ENCODE measurements around the gene MYCN. TPM values are rescaled to one million over a fixed set of nuclear protein-coding genes. Genes with fewer than 3 reads are reported as not detected.

MYCN gene
- total and polyA plus RNA-seq, 2 of the 8 experiments (the other 6 are each of a cell fraction or from before 2014, with no cell fraction given): 87.8 to 137 TPM

DNA sequence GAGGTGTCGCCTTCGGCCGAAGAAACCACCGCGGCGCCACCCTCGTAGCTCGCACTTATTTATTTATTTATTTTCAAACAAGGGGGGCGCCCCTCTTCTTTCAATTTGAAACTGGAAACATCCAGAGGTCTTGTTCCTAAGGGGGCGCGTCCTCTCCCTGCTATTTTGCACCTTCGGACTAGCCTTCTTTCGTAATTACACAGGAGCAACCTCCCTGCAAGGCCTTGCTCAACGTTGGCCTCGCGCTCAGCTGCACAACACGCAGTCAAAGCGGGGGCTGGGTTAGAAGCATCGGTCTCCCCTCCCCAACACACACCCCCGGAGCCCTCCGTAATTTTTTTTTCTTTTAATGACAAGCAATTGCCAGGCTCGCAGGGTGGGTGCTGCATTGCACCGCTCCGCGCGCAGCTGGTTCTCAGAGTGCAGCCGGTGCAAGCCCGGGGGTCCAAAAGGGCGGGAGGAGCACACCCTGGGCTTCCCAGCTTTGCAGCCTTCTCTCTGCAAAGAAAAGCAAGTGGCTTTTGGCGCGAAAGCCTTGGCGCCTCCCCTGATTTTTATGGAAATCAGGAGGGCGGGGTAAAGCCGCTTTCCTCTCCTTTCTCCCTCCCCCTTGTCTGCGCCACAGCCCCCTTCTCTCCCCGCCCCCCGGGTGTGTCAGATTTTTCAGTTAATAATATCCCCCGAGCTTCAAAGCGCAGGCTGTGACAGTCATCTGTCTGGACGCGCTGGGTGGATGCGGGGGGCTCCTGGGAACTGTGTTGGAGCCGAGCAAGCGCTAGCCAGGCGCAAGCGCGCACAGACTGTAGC is at the start of gene MYCN (continued):
- TF ChIP-seq, protein P1, sequence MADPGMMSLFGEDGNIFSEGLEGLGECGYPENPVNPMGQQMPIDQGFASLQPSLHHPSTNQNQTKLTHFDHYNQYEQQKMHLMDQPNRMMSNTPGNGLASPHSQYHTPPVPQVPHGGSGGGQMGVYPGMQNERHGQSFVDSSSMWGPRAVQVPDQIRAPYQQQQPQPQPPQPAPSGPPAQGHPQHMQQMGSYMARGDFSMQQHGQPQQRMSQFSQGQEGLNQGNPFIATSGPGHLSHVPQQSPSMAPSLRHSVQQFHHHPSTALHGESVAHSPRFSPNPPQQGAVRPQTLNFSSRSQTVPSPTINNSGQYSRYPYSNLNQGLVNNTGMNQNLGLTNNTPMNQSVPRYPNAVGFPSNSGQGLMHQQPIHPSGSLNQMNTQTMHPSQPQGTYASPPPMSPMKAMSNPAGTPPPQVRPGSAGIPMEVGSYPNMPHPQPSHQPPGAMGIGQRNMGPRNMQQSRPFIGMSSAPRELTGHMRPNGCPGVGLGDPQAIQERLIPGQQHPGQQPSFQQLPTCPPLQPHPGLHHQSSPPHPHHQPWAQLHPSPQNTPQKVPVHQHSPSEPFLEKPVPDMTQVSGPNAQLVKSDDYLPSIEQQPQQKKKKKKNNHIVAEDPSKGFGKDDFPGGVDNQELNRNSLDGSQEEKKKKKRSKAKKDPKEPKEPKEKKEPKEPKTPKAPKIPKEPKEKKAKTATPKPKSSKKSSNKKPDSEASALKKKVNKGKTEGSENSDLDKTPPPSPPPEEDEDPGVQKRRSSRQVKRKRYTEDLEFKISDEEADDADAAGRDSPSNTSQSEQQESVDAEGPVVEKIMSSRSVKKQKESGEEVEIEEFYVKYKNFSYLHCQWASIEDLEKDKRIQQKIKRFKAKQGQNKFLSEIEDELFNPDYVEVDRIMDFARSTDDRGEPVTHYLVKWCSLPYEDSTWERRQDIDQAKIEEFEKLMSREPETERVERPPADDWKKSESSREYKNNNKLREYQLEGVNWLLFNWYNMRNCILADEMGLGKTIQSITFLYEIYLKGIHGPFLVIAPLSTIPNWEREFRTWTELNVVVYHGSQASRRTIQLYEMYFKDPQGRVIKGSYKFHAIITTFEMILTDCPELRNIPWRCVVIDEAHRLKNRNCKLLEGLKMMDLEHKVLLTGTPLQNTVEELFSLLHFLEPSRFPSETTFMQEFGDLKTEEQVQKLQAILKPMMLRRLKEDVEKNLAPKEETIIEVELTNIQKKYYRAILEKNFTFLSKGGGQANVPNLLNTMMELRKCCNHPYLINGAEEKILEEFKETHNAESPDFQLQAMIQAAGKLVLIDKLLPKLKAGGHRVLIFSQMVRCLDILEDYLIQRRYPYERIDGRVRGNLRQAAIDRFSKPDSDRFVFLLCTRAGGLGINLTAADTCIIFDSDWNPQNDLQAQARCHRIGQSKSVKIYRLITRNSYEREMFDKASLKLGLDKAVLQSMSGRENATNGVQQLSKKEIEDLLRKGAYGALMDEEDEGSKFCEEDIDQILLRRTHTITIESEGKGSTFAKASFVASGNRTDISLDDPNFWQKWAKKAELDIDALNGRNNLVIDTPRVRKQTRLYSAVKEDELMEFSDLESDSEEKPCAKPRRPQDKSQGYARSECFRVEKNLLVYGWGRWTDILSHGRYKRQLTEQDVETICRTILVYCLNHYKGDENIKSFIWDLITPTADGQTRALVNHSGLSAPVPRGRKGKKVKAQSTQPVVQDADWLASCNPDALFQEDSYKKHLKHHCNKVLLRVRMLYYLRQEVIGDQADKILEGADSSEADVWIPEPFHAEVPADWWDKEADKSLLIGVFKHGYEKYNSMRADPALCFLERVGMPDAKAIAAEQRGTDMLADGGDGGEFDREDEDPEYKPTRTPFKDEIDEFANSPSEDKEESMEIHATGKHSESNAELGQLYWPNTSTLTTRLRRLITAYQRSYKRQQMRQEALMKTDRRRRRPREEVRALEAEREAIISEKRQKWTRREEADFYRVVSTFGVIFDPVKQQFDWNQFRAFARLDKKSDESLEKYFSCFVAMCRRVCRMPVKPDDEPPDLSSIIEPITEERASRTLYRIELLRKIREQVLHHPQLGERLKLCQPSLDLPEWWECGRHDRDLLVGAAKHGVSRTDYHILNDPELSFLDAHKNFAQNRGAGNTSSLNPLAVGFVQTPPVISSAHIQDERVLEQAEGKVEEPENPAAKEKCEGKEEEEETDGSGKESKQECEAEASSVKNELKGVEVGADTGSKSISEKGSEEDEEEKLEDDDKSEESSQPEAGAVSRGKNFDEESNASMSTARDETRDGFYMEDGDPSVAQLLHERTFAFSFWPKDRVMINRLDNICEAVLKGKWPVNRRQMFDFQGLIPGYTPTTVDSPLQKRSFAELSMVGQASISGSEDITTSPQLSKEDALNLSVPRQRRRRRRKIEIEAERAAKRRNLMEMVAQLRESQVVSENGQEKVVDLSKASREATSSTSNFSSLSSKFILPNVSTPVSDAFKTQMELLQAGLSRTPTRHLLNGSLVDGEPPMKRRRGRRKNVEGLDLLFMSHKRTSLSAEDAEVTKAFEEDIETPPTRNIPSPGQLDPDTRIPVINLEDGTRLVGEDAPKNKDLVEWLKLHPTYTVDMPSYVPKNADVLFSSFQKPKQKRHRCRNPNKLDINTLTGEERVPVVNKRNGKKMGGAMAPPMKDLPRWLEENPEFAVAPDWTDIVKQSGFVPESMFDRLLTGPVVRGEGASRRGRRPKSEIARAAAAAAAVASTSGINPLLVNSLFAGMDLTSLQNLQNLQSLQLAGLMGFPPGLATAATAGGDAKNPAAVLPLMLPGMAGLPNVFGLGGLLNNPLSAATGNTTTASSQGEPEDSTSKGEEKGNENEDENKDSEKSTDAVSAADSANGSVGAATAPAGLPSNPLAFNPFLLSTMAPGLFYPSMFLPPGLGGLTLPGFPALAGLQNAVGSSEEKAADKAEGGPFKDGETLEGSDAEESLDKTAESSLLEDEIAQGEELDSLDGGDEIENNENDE (IDR thresholded peaks at IDR 0.05; ENCODE audit: insufficient replicate concordance, low read length): no peak
- TF ChIP-seq TBP (IDR thresholded peaks at IDR 0.05; ENCODE audit: low read depth, low read length) (peak; percentile 46; the same call in 1 of the 2 replicates), CBX5 (IDR thresholded peaks at IDR 0.05; ENCODE audit: low read depth, low read length) (no peak), TAF1 (IDR thresholded peaks at IDR 0.05; ENCODE audit: low read depth, low read length) (peak; percentile 88), JUND (IDR thresholded peaks at IDR 0.05; ENCODE audit: low read length) (no peak), SAP30 (IDR thresholded peaks at IDR 0.05; ENCODE audit: insufficient read depth, insufficient replicate concordance, low read length) (no peak), SIN3A (conservative IDR thresholded peaks at IDR 0.05 in 1 of 2, IDR thresholded peaks at IDR 0.05 in 1 of 2; ENCODE audit: low read depth in 1 of 2, low read length in 2 of 2) (0 out of 4 replicates have a peak, but pooled peaks have one; percentile 31 to 57)
- TF ChIP-seq, protein P2, sequence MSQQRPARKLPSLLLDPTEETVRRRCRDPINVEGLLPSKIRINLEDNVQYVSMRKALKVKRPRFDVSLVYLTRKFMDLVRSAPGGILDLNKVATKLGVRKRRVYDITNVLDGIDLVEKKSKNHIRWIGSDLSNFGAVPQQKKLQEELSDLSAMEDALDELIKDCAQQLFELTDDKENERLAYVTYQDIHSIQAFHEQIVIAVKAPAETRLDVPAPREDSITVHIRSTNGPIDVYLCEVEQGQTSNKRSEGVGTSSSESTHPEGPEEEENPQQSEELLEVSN (IDR thresholded peaks at IDR 0.05): peak; percentile 97
